ENCODE measurements around the gene RNU6-9.

GRCh38 chr19:925087-925525 is 31.8 kb downstream of the RNU6-9 start:
- TF ChIP-seq EZH2 (IDR thresholded peaks at IDR 0.05; ENCODE audit: insufficient read depth, poor library complexity, severe bottlenecking), result no peak
- TF ChIP-seq EZH2phosphoT487 (IDR thresholded peaks at IDR 0.05; ENCODE audit: insufficient read depth, low read depth), result no peak
